Nephron (organoid): ENCODE data around the gene PDLIM4.

ENCODE experiments used
- H3K27ac Mint-ChIP-seq, 3 experiments: 2 replicates each; pipeline ENCODE4 v1.8.0; 2020; ENCODE audit warnings: mixed read lengths in 3 of 3, mild to moderate bottlenecking in 2 of 3, moderate library complexity in 1 of 3
- H3K27me3 Mint-ChIP-seq: 2 replicates; pipeline ENCODE4 v1.8.0; 2021; ENCODE audit warnings: low read depth, mild to moderate bottlenecking, moderate library complexity, mixed read lengths
- H3K36me3 Mint-ChIP-seq: 2 replicates; pipeline ENCODE4 v1.8.0; 2020; ENCODE audit warnings: low read depth, mixed read lengths
- H3K4me1 Mint-ChIP-seq: 2 replicates; pipeline ENCODE4 v1.8.0; 2020; ENCODE audit warnings: mixed read lengths
- H3K4me3 Mint-ChIP-seq, 3 experiments: 2 replicates each; pipeline ENCODE4 v1.8.0; 2020; ENCODE audit warnings: mild to moderate bottlenecking in 3 of 3, mixed read lengths in 3 of 3, moderate library complexity in 2 of 3
- H3K9me3 Mint-ChIP-seq: 2 replicates; pipeline ENCODE4 v1.8.0; 2020; ENCODE audit warnings: mixed read lengths
- TF ChIP-seq, protein P1 (sequence below), 3 experiments: fragments of 200-600 bp; sonication (generic); IDR thresholded peaks; one replicate each; pipeline ENCODE4 v1.5.0; 2021; ENCODE audit warnings: antibody characterized with exemption in 3 of 3; ENCODE audit not compliant: unreplicated experiment in 3 of 3

PDLIM4 gene

DNA sequence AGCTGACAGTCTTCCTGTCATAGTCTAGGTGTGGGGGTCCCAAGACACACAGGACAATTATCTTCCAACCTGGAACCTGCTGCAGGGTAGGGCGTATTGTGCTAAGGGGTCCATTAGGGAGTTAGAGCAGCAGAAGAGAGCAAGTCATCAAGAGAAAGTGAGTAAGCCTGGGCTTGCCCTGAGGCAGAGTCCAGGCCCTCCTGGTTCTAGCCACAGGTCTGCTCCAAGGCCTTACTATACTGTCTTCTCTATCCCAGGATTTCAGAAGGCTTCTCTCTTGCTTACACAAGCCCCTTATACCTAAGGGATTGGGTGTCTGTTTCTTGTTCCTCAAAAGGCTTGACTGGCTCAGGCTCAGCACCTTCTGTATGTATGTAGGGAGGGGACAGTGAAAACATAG, 37.5 kb upstream of the PDLIM4 start:
- TF ChIP-seq, protein P1, sequence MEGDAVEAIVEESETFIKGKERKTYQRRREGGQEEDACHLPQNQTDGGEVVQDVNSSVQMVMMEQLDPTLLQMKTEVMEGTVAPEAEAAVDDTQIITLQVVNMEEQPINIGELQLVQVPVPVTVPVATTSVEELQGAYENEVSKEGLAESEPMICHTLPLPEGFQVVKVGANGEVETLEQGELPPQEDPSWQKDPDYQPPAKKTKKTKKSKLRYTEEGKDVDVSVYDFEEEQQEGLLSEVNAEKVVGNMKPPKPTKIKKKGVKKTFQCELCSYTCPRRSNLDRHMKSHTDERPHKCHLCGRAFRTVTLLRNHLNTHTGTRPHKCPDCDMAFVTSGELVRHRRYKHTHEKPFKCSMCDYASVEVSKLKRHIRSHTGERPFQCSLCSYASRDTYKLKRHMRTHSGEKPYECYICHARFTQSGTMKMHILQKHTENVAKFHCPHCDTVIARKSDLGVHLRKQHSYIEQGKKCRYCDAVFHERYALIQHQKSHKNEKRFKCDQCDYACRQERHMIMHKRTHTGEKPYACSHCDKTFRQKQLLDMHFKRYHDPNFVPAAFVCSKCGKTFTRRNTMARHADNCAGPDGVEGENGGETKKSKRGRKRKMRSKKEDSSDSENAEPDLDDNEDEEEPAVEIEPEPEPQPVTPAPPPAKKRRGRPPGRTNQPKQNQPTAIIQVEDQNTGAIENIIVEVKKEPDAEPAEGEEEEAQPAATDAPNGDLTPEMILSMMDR (IDR thresholded peaks at IDR 0.05; ENCODE audit: unreplicated experiment in 3 of 3) = no peak
- H3K4me3 Mint-ChIP-seq = no peak overlapping the region
- H3K27ac Mint-ChIP-seq = no peak overlapping the region
- H3K4me1 Mint-ChIP-seq = peaks cover 73% of the 10 kb centered on the region
- H3K27me3 Mint-ChIP-seq = no peaks in the 10 kb centered on the region
- peaks cover 17% of the 10 kb centered on the region for H3K36me3 Mint-ChIP-seq
- H3K9me3 Mint-ChIP-seq = no peaks in the 10 kb centered on the region

DNA sequence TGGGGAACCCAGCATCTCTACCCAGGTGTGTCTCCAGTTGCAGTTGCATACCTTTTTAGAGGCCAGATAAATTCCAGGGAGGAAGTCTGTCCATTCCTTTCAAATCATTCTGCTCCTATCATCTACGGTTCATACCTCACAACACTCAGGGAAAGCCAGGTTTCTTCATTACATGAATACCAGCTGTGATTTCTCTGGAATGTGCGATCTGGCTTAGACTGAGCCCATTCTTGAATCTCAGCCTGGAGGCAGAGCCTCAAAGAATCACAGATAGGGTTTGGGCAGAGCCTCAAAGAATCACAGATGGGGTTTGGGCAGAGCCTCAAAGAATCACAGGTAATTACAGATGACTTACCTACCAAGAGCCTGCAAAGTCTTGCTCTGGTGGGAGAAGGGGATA, 37.0 kb upstream of the PDLIM4 start:
- Mint-ChIP-seq H3K4me1 (peaks cover 74% of the 10 kb centered on the region), H3K4me3 (no peak overlapping the region), H3K36me3 (peaks cover 14% of the 10 kb centered on the region), H3K27ac (no peak overlapping the region), H3K9me3 (no peaks in the 10 kb centered on the region), H3K27me3 (no peaks in the 10 kb centered on the region)
- TF ChIP-seq, protein P1 (IDR thresholded peaks at IDR 0.05; ENCODE audit: unreplicated experiment in 3 of 3) = no peak

DNA sequence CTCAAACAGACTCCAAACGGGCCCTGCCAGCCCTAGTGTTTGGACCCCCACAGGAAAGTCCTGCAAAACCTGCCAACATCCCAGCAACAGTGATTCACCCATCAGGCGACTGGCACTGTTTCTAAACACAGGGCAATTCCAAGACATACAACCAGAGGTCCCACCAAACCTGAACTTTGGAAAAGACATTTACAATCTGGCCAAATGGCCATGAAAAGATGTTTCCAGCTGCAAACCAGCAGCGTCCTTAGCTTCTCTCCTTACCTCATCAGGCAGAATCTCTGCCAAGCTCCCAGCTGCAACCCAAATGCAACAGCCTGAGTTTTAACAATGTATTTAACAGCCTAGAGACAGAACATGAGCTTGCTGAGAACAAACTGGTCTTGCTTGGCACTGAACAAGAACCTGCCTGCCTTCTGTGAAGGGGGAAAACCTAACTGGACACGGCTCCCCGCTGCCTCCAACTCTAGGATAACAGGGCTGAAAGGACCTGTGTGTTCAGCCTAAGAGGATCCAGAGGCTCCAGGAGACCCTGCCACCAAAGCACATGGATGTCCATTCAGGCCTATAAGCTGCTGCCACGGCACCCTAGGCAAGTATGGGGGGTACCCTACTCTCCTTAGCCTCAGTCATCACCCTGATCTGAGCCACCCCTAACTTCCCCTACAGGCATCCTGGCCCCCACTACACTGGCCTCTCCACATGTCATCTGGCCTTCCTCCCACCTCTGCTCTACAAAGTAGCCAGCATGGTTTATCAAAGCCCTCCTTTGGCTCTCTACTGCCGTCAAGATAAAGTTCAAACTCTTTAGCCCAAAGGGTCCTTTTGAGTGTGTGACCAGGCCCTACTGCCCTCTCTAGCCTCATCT, 35.5 kb upstream of the PDLIM4 start:
- H3K4me1 Mint-ChIP-seq = peaks cover 80% of the 10 kb centered on the region
- TF ChIP-seq, protein P1 (IDR thresholded peaks at IDR 0.05; ENCODE audit: unreplicated experiment in 3 of 3) = no peak
- H3K36me3 Mint-ChIP-seq = peaks cover 6% of the 10 kb centered on the region
- no peaks in the 10 kb centered on the region for H3K9me3 Mint-ChIP-seq
- H3K27ac Mint-ChIP-seq = peak overlapping the region in 2 of 3 experiments; percentile 56 to 67
- peaks cover 3% of the 10 kb centered on the region for H3K27me3 Mint-ChIP-seq
- H3K4me3 Mint-ChIP-seq = peak overlapping the region in 1 of 3 experiments; percentile 26

GRCh38 chr5:132222649-132223038, 34.9 kb upstream of the PDLIM4 start:
- H3K4me1 Mint-ChIP-seq = peaks cover 76% of the 10 kb centered on the region
- H3K27ac Mint-ChIP-seq = peak overlapping the region in 1 of 3 experiments; percentile 56
- TF ChIP-seq, protein P1 (IDR thresholded peaks at IDR 0.05; ENCODE audit: unreplicated experiment in 3 of 3) = no peak
- peaks cover under 1% of the 10 kb centered on the region for H3K36me3 Mint-ChIP-seq
- H3K4me3 Mint-ChIP-seq = peak overlapping the region in 1 of 3 experiments; percentile 8
- no peaks in the 10 kb centered on the region for H3K9me3 Mint-ChIP-seq
- H3K27me3 Mint-ChIP-seq = peaks cover 3% of the 10 kb centered on the region

- TF ChIP-seq, protein P1 (IDR thresholded peaks at IDR 0.05; ENCODE audit: unreplicated experiment in 3 of 3) = no peak
- H3K27ac Mint-ChIP-seq = peak overlapping the region in 2 of 3 experiments; percentile 80 to 90
- peaks cover 69% of the 10 kb centered on the region for H3K4me1 Mint-ChIP-seq
- H3K9me3 Mint-ChIP-seq = no peaks in the 10 kb centered on the region
- peak overlapping the region in 1 of 3 experiments; percentile 45 for H3K4me3 Mint-ChIP-seq
- no peaks in the 10 kb centered on the region for H3K36me3 Mint-ChIP-seq
- H3K27me3 Mint-ChIP-seq = peaks cover 3% of the 10 kb centered on the region
These were observed 33.6 kb upstream of the PDLIM4 start for GRCh38 chr5:132223861-132224260.
